GM18507 (cell line): ENCODE results near the gene VCL.
A peak's percentile ranks its signal among the peaks of the same experiment; 100 is the strongest.

Source experiments
- DNase-seq: peaks from one replicate; pipeline ENCODE4 v3.0.0; 2011; ENCODE audit warnings: low read depth; ENCODE audit not compliant: insufficient read length; ENCODE audit errors: extremely low spot score
- FAIRE-seq: peaks from 2 replicates; lab custom pipeline; 2011; peaks lifted over from hg19 to GRCh38; lab: Jason Lieb, UNC

Gene VCL

GRCh38 chr10:74032900-74033655 is 35.2 kb downstream of the VCL start:
- DNase-seq, result no peak
- no peak for FAIRE-seq

GRCh38 chr10:74033702-74034101 is 35.8 kb downstream of the VCL start:
- no peak for FAIRE-seq

GRCh38 chr10:74034301-74034700 is 36.4 kb downstream of the VCL start:
- DNase-seq, result no peak
- peak; percentile 84 for FAIRE-seq

More at GRCh38 chr10:74033702-74034101, 35.8 kb downstream of the VCL start:
- DNase-seq, result no peak

- FAIRE-seq (no peak), DNase-seq (no peak)
Observed at GRCh38 chr10:74035303-74035702, 37.4 kb downstream of the VCL start.

- FAIRE-seq, result no peak
- no peak for DNase-seq
Observed at GRCh38 chr10:74036474-74036873, 38.6 kb downstream of the VCL start.

- DNase-seq (no peak), FAIRE-seq (no peak)
Observed at GRCh38 chr10:74039561-74040145, 41.7 kb downstream of the VCL start.

GRCh38 chr10:74040200-74041126 is 42.5 kb downstream of the VCL start:
- FAIRE-seq, result peak; percentile 24
- DNase-seq, result no peak

- FAIRE-seq (no peak), DNase-seq (no peak)
Observed at GRCh38 chr10:74044419-74044818, 46.5 kb downstream of the VCL start.

- DNase-seq (no peak), FAIRE-seq (no peak)
Observed at GRCh38 chr10:74047304-74047703, 49.4 kb downstream of the VCL start.

- FAIRE-seq (no peak), DNase-seq (no peak)
Observed at GRCh38 chr10:74047871-74048270, 50.0 kb downstream of the VCL start.

GRCh38 chr10:74048433-74048832 is 50.5 kb downstream of the VCL start:
- no peak for DNase-seq
- no peak for FAIRE-seq

GRCh38 chr10:74049955-74050354 is 52.0 kb downstream of the VCL start:
- FAIRE-seq, result no peak
- DNase-seq, result no peak

GRCh38 chr10:74050653-74051052 is 52.7 kb downstream of the VCL start:
- DNase-seq, result no peak
- no peak for FAIRE-seq

GRCh38 chr10:74051736-74052342 is 53.9 kb downstream of the VCL start:
- DNase-seq (no peak), FAIRE-seq (no peak)

GRCh38 chr10:74052994-74053393 is 55.1 kb downstream of the VCL start:
- no peak for DNase-seq
- no peak for FAIRE-seq

GRCh38 chr10:74055383-74056049 is 57.6 kb downstream of the VCL start:
- DNase-seq, result no peak
- no peak for FAIRE-seq

GRCh38 chr10:74056050-74056818 is 58.3 kb downstream of the VCL start:
- DNase-seq, result no peak
- peak; percentile 66 for FAIRE-seq

- FAIRE-seq, result peak; percentile 83
Observed at GRCh38 chr10:74058071-74058470, 60.2 kb downstream of the VCL start.

GRCh38 chr10:74058658-74059057 is 60.7 kb downstream of the VCL start:
- DNase-seq, result no peak
- peak; percentile 57 for FAIRE-seq

More at GRCh38 chr10:74058071-74058470, 60.2 kb downstream of the VCL start:
- DNase-seq, result no peak
